ENCODE data around the gene SOBP. TPM values are rescaled to one million over a fixed set of nuclear protein-coding genes. Genes with fewer than 3 reads are reported as not detected.

The SOBP gene
- total and polyA plus RNA-seq, 8 donors: 0.58 to 16.9 (median 4.4) TPM

GRCh38 chr6:107606407-107606806 lies 116.5 kb downstream of the SOBP start:
- no peaks in the 10 kb centered on the region for H3K9me3 ChIP-seq
- H3K27me3 ChIP-seq: no peaks in the 10 kb centered on the region
- TF ChIP-seq POLR2AphosphoS5 (IDR thresholded peaks at IDR 0.05) (no peak), EP300 (IDR thresholded peaks at IDR 0.05) (no peak), POLR2A (IDR thresholded peaks at IDR 0.05) (no peak), CTCF (IDR thresholded peaks at IDR 0.05) (no peak)
- peaks cover 8 to 39% (median 14%) of the 10 kb centered on the region in 4 donors for H3K4me1 ChIP-seq
- intact Hi-C loops (cut with DNase I; ENCODE audit: low total_unique reads): no loop called here
- no peak for DNase-seq
- H3K27ac ChIP-seq: no peak overlapping the region
- H3K36me3 ChIP-seq: no peaks in the 10 kb centered on the region
- no peak overlapping the region for H3K4me3 ChIP-seq
- WGBS, 5 donors: 79 to 89% (median 82%) methylated on average over 4 of the region's 4 CpGs

- peak in 1 of 2 donors; percentile 64 for DNase-seq
- H3K4me3 ChIP-seq: no peak overlapping the region
- WGBS, 5 donors: 56 to 67% (median 65%) methylated on average over 4 of the region's 4 CpGs
- no peaks in the 10 kb centered on the region for H3K9me3 ChIP-seq
- no peaks in the 10 kb centered on the region for H3K27me3 ChIP-seq
- H3K27ac ChIP-seq: no peak overlapping the region
- intact Hi-C loops (cut with DNase I; ENCODE audit: low total_unique reads): no loop called here
- peaks cover 6 to 35% (median 13%) of the 10 kb centered on the region in 4 donors for H3K4me1 ChIP-seq
- TF ChIP-seq CTCF (IDR thresholded peaks at IDR 0.05) (no peak), EP300 (IDR thresholded peaks at IDR 0.05) (no peak), POLR2A (IDR thresholded peaks at IDR 0.05) (no peak), POLR2AphosphoS5 (IDR thresholded peaks at IDR 0.05) (no peak)
- H3K36me3 ChIP-seq: no peaks in the 10 kb centered on the region
Measured at GRCh38 chr6:107607116-107607515, 117.2 kb downstream of the SOBP start.

GRCh38 chr6:107611094-107611810 lies 121.3 kb downstream of the SOBP start:
- WGBS, 5 donors: 72 to 83% (median 79%) methylated on average over 11 of the region's 11 CpGs
- TF ChIP-seq POLR2A (IDR thresholded peaks at IDR 0.05) (no peak), CTCF (IDR thresholded peaks at IDR 0.05) (no peak), EP300 (IDR thresholded peaks at IDR 0.05) (no peak), POLR2AphosphoS5 (IDR thresholded peaks at IDR 0.05) (no peak)
- intact Hi-C loops (cut with DNase I; ENCODE audit: low total_unique reads): no loop called here
- Histone ChIP-seq H3K4me3 (no peak overlapping the region), H3K27me3 (no peaks in the 10 kb centered on the region), H3K9me3 (no peaks in the 10 kb centered on the region), H3K4me1 (peaks cover 6 to 31% (median 15%) of the 10 kb centered on the region in 4 donors), H3K27ac (no peak overlapping the region), H3K36me3 (no peaks in the 10 kb centered on the region)
- DNase-seq: peak in 1 of 2 donors; percentile 41

GRCh38 chr6:107612762-107613415 lies 123.0 kb downstream of the SOBP start:
- H3K9me3 ChIP-seq: no peaks in the 10 kb centered on the region
- peak in 1 of 2 donors; percentile 34 for DNase-seq
- H3K4me3 ChIP-seq: no peak overlapping the region
- H3K4me1 ChIP-seq: peaks cover 0 to 18% (median 2%) of the 10 kb centered on the region in 4 donors
- no peaks in the 10 kb centered on the region for H3K27me3 ChIP-seq
- H3K36me3 ChIP-seq: no peaks in the 10 kb centered on the region
- TF ChIP-seq CTCF (IDR thresholded peaks at IDR 0.05) (no peak), POLR2A (IDR thresholded peaks at IDR 0.05) (no peak), POLR2AphosphoS5 (IDR thresholded peaks at IDR 0.05) (no peak), EP300 (IDR thresholded peaks at IDR 0.05) (no peak)
- 47 to 61% (median 50%) methylated on average over 3 of the region's 3 CpGs for WGBS, 5 donors
- H3K27ac ChIP-seq: no peak overlapping the region
- intact Hi-C loops (cut with DNase I; ENCODE audit: low total_unique reads): no loop called here
